ENCODE data around the gene POLR2H. TPM values are rescaled to one million over a fixed set of nuclear protein-coding genes. Genes with fewer than 3 reads are reported as not detected.
A peak's percentile ranks its signal among the peaks of the same experiment; 100 is the strongest.

Gene POLR2H
- total RNA-seq, 1 donor from 2014 or later, result 57.8 TPM

DNA sequence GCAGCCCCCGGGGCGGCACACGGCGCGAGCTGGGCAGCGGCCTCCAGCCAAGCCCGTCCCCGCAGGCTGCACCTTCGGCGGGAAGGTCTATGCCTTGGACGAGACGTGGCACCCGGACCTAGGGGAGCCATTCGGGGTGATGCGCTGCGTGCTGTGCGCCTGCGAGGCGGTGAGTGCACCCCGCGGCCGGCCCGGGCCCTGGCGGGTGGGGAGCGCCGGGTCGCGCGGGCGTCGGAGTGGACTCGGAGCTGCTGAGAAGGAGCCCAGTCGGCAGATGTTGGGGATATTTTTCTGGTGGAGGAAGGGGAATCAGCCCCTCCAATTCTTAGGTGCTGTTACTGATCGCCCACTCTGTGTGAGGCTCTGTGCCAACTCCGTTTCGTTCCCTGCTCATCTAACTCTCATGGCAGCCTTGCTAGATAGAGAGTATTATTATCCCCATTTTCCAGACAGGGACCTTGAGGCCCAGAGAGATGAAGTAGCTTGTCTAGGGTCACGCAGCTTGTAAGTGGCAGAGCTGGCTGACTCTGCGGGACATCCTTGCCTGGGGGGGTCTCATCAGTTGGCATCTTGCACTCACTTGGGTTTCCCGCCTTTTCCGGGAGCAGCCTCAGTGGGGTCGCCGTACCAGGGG, 19.2 kb downstream of the POLR2H start:
- intact Hi-C loops (cut with DNase I), result no loop called here
- ATAC-seq (no peak), DNase-seq (ENCODE audit: low spot score) (no peak)

DNA sequence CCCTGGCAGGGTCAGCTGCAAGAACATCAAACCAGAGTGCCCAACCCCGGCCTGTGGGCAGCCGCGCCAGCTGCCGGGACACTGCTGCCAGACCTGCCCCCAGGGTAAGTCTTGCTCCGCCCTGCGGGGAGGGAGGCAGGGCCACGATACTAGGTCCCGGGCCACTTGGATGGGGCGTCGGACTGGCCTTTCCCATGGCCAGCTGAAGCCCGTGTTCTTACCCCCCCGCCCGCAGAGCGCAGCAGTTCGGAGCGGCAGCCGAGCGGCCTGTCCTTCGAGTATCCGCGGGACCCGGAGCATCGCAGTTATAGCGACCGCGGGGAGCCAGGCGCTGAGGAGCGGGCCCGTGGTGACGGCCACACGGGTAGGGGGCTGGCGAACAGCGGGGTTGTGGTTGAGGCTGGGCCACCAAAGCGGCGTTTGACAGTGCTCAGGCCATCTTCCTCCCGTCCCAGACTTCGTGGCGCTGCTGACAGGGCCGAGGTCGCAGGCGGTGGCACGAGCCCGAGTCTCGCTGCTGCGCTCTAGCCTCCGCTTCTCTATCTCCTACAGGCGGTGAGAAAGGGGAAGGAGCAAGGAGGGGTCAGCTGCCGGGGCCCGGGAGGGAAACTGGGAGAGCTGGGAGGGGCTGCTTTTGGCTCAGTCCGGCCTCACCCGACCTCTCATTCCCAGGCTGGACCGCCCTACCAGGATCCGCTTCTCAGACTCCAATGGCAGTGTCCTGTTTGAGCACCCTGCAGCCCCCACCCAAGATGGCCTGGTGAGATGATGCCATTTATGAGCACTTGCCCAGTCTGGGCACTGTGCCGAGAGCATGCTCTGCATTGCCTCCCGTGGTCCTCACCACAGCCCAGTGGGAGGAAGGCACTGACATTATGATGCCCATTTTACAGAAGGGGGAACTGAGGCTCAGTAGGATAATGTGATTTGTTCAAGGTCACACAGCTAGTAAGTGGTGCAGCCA, 20.0 kb downstream of the POLR2H start:
- DNase-seq (ENCODE audit: low spot score) (no peak), ATAC-seq (peak; percentile 59)
- intact Hi-C loops (cut with DNase I), result no loop called here

DNA sequence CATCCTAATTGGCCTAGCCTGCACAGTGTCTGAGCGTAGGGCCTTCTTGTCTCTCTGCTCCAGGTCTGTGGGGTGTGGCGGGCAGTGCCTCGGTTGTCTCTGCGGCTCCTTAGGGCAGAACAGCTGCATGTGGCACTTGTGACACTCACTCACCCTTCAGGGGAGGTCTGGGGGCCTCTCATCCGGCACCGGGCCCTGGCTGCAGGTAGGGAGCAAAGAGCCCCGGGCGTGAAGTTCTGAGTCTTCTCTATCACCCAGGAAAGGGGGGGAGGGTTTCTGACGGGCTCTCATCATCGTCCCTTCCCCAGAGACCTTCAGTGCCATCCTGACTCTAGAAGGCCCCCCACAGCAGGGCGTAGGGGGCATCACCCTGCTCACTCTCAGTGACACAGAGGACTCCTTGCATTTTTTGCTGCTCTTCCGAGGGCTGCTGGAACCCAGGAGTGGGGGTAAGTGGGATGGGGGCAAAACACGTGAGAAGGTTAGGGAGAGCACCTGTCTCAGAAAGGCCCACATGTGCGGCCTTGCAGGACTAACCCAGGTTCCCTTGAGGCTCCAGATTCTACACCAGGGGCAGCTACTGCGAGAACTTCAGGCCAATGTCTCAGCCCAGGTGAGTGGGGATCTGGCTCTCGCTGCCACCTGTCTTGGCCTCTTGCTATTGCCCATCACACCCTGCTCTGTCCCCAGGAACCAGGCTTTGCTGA, 21.0 kb downstream of the POLR2H start:
- no peak for DNase-seq (ENCODE audit: low spot score)
- ATAC-seq, result no peak
- intact Hi-C loops (cut with DNase I), result no loop called here

DNA sequence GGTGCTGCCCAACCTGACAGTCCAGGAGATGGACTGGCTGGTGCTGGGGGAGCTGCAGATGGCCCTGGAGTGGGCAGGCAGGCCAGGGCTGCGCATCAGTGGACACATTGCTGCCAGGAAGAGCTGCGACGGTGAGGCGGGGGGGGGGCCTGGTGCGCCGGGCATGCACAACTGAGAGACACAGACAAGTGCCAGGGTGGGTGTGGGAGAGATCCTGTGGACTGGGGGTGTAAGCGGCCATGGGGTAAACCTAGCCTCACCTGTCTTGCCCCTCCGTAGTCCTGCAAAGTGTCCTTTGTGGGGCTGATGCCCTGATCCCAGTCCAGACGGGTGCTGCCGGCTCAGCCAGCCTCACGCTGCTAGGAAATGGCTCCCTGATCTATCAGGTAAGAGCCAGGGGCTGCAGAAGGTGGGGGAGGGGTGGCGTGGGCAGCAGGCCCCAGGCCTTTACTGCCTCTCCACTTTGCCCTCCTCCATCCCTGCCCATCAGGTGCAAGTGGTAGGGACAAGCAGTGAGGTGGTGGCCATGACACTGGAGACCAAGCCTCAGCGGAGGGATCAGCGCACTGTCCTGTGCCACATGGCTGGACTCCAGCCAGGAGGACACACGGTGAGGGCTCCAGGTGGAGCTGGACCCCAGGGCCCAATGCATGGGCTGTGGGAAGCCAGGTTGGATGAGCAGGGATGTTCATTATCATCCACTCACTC, 21.7 kb downstream of the POLR2H start:
- intact Hi-C loops (cut with DNase I), result no loop called here
- no peak for ATAC-seq
- no peak for DNase-seq (ENCODE audit: low spot score)

DNA sequence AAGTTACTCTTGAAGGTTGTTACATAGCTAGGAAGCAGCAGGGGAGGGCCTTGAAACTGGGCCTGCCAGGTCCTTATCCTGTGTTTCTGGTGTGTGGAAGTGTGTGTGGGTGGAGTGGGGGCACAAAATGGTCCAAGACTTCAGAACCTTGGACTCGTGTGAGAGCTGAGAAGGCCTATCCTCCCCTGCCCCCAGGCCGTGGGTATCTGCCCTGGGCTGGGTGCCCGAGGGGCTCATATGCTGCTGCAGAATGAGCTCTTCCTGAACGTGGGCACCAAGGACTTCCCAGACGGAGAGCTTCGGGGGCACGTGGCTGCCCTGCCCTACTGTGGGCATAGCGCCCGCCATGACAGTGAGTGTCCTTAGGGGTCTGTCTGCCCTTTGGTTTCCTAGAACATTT, 22.8 kb downstream of the POLR2H start:
- DNase-seq (ENCODE audit: low spot score), result no peak
- intact Hi-C loops (cut with DNase I), result no loop called here
- no peak for ATAC-seq

DNA sequence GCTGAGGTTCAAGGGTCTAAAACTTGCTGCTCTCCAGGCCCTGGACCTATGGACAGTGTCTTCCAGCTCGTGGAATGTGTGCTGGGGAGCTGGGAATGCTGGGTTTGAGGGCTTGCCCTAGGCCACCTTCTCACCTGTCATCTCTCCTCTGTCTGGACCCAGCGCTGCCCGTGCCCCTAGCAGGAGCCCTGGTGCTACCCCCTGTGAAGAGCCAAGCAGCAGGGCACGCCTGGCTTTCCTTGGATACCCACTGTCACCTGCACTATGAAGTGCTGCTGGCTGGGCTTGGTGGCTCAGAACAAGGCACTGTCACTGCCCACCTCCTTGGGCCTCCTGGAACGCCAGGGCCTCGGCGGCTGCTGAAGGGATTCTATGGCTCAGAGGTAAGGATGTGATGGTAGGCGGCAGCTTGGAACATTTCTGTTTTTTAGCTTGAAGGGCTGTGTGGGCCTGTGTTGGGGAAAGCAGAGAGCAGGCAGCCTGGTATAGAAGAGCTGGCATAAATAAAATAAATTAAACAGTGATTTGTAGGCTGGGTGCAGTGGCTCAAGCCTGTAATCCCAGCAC, 23.4 kb downstream of the POLR2H start:
- no peak for ATAC-seq
- intact Hi-C loops (cut with DNase I), result no loop called here
- no peak for DNase-seq (ENCODE audit: low spot score)

DNA sequence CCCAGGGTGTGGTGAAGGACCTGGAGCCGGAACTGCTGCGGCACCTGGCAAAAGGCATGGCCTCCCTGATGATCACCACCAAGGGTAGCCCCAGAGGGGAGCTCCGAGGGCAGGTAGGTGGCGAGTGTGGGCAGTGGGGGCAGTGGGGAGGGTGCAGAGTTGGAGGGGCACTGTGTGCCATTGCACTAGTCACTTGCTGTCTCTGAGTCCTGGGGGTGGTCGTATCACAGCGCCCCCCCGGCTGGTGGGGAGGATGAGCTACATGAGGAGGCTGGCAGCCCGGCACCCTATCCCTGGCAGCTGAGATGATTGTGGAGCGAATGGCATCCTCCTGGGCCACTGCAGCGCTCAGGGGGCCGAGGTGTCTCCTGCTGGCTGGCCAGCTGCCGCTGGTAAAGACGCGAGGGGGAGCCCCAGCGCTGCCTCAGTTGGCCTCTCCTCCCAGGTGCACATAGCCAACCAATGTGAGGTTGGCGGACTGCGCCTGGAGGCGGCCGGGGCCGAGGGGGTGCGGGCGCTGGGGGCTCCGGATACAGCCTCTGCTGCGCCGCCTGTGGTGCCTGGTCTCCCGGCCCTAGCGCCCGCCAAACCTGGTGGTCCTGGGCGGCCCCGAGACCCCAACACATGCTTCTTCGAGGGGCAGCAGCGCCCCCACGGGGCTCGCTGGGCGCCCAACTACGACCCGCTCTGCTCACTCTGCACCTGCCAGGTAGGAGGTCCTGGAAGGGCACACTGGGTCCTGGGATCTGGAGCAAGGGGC, 24.7 kb downstream of the POLR2H start:
- no peak for DNase-seq (ENCODE audit: low spot score)
- intact Hi-C loops (cut with DNase I), result no loop called here

DNA sequence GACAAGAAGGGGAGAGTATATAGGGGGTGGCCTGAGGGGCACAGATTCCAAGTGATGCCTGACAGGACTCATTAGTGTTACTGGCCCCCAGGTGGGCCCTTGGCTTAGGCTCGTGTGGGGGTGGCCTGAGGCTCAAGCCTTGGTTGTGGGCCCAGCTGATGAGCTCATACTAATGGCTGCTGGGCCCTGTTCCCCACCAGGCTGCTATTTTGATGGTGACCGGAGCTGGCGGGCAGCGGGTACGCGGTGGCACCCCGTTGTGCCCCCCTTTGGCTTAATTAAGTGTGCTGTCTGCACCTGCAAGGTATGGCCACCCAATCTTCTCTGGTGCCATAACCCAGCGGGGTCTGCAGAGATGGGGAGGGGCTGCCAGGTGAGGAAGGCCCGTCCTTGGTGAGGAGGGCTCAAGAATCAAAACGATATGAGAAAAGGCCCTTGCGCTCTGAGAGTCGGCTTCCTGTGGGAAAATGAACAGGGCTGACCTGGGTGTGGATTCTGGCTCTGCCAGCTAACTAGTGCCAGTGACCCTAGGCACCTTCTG, 25.7 kb downstream of the POLR2H start:
- DNase-seq (ENCODE audit: low spot score) (no peak), ATAC-seq (no peak)
- intact Hi-C loops (cut with DNase I), result no loop called here

More for the DNA sequence above, 24.7 kb downstream of the POLR2H start:
- ATAC-seq, result no peak

DNA sequence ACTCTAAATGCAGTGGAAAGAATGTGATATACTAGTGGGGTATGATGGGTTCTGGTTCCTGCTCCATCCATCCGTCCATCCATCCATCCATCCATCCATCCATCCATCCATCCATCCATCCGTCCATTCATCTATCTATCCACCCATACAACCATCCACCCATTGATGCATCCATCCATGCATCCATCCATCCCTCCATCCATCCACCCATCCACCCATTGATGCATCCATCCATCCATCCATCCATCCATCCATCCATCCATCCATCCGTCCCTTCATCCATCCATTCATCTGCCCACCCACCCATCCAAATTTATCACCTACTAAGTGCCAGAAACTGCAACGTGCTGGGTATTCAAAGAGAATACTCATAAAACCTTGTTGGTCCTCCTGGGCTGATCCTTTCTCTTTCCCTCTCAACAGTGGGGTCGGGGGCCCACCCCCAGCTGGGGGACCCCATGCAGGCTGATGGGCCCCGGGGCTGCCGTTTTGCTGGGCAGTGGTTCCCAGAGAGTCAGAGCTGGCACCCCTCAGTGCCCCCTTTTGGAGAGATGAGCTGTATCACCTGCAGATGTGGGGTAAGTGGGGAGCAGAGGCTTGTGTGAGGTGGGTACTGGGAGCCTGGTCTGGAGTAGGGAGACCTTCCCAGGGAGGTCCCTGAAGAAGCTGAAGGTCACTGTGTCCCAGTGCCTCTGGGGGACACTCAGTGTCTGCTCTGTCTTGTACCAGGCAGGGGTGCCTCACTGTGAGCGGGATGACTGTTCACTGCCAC, 26.8 kb downstream of the POLR2H start:
- no peak for ATAC-seq
- DNase-seq (ENCODE audit: low spot score), result no peak
- intact Hi-C loops (cut with DNase I), result no loop called here

DNA sequence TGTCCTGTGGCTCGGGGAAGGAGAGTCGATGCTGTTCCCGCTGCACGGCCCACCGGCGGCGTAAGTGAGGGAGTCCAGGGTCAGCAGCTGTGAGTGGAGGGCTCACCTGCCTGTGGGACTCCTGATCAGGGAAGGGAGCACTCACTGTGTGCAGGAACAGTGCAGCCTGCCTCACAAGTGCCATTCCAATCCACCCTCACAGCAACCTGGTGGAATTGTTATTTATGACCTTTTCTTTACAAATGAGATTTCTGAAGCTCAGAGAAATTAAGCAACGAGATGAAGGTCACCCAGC, 27.4 kb downstream of the POLR2H start:
- ATAC-seq, result no peak
- intact Hi-C loops (cut with DNase I), result no loop called here

DNA sequence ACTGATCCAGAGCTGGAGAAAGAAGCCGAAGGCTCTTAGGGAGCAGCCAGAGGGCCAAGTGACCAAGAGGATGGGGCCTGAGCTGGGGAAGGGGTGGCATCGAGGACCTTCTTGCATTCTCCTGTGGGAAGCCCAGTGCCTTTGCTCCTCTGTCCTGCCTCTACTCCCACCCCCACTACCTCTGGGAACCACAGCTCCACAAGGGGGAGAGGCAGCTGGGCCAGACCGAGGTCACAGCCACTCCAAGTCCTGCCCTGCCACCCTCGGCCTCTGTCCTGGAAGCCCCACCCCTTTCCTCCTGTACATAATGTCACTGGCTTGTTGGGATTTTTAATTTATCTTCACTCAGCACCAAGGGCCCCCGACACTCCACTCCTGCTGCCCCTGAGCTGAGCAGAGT, 27.9 kb downstream of the POLR2H start:
- no peak for DNase-seq (ENCODE audit: low spot score)
- no peak for ATAC-seq
- intact Hi-C loops (cut with DNase I), result no loop called here

More for the DNA sequence above, 27.4 kb downstream of the POLR2H start:
- no peak for DNase-seq (ENCODE audit: low spot score)

DNA sequence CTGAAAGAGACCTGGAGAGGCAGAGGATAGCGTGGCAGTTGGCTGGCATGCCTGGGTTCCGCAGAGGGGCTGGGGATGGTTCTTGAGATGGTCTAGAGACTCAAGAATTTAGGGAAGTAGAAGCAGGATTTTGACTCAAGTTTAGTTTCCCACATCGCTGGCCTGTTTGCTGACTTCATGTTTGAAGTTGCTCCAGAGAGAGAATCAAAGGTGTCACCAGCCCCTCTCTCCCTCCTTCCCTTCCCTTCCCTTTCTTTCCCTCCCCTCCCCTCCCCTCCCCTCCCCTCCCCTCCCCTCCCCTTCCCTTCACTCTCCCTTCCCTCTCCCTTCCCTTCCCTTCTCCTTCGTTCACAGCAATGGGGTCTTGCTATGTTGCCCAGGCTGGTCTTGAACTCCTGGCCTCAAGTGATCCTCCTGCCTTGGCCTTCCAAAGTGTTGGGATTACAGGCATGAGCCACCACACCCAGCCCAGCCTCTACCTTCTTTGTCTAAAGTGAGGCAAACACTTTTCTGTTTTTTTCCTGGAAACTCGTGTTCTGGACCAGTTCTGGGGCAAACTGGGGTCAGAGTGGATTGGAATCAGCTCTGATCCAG, 28.5 kb downstream of the POLR2H start:
- DNase-seq (ENCODE audit: low spot score), result no peak
- intact Hi-C loops (cut with DNase I), result no loop called here
- ATAC-seq, result no peak

DNA sequence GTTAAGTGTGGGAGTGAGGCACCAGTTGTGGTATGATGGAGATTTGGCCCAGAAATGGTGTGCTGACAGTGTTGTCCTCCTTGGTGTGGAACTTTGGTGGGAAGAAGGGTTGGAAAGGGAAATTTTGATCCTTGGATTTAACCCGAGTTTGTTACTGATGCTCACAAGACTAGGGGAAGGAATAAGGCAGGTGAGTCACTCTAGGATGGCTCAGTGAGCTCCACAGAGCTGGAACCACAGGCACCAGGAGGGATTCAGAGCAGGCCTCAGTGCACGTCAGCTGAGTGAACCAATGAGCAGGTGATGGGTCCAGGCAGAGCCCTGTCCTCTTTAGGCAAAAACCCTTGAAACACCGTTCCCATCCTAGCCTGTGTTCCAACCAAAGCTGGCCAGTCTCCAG, 29.8 kb downstream of the POLR2H start:
- ATAC-seq, result peak; percentile 14
- intact Hi-C loops (cut with DNase I), result no loop called here
- no peak for DNase-seq (ENCODE audit: low spot score)

DNA sequence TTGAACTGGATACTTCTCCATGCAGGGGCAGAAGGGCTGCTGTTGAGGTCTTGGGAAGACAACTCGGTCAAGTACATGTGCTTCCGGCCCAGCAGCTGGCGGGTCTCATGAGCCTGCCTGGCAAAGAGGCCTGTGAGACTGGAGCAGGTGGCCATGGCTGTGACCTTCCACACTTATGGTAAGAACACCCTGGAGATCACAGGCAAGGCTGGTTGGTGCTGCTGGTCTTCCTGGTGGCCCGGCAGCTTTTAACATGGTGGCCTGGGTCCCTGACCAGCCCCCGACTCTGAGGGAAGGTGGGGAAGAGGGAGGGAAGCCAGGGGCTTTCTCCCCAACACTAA, 33.8 kb downstream of the POLR2H start:
- intact Hi-C loops (cut with DNase I), result no loop called here
- DNase-seq (ENCODE audit: low spot score), result no peak
- ATAC-seq, result no peak

DNA sequence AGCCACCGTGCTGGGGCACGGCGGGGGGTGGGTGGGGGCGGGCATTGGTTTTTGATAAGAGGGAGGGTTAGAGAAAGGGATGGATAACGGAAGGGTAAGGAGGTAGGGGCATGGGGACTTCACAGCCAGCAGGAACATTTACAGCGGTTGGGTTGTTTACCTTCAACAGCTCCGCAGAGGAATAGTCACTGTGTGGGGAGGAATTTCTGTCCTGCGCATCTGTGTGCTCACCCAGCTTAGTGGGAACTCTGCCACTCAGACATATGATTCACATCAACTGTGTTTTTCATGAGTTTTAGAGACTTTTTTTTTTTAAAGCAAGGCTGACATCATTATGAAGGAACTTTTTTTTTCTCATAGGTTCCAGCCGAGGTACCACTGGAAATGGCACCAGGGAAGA, 37.9 kb downstream of the POLR2H start:
- ATAC-seq (peak; percentile 95), DNase-seq (ENCODE audit: low spot score) (no peak)
- intact Hi-C loops (cut with DNase I), result no loop called here

DNA sequence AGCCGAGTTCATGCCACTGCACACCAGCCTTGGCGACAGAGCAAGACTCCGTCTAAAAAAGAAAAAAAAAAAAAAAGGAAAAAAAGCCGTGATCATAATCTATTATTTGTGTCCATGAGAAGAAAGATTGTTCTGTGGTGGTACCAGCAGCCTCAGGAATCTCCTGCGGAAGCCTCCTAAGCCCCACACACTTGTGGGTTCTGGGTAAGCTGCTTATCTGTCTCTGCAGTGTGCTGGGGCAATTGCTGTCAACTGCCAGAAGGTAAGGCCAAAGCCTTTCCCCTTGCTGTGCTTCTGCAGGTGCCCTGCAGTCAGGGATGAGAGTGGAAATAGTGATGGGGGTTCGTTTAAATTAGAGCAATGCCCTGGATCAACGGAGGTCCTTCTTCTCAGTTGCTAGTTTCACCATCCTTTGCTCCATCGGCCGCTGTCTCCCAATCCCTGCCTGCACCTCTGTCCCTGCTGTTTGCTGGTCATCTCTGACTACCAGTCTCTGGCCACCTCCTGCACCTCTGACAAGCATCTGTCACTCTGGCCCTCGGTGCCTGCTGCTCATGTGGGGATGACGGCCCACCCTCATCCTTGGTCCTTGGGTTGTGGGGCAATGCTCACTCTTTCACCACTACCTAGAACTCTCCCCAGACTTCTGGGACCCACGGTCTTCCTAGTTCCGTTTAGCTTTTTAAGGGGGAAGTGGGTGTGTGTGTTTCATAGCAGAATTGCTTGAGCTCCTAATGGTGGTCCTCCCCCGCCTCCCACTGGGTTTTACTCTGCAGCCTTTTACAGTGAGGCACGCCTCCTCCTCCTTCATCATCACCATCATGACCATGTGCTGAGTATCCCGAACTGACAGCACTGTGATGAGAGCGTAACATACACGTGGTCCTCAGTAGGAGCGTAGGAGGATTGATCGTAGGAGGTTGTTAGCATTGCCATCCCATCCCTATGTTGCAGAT, 43.8 kb downstream of the POLR2H start:
- intact Hi-C loops (cut with DNase I), result no loop called here
- DNase-seq (ENCODE audit: low spot score), result no peak
- ATAC-seq, result no peak

All from sciatic nerve (tissue), 2 donors.